Endothelial cell of umbilical vein (primary cell): Measurements from ENCODE around the gene SSH2. TPM values are rescaled to one million over a fixed set of nuclear protein-coding genes. Genes with fewer than 3 reads are reported as not detected.

ENCODE experiments used
- BruUV-seq: library from RNA; stranded (reverse); fragments of 400-500 nt; replicated peaks from 2 replicates; lab custom pipeline; 2021; lab: Mats Ljungman, UMichigan
- CTCF ChIA-PET: fragments of 300-600, 350-600 bp; sonication (Branson Sonifier 250); formaldehyde crosslinking; loops from one replicate; lab custom pipeline; 2021; ENCODE audit warnings: antibody characterized with exemption, inconsistent platforms; lab: Charles Lee
- POLR2A ChIA-PET: fragments of 300-600, 350-600 bp; sonication (Branson Sonifier 250); formaldehyde crosslinking; loops from one replicate; lab custom pipeline; 2021; ENCODE audit warnings: antibody characterized with exemption, inconsistent platforms; lab: Charles Lee
- DNase-seq: peaks from one replicate; pipeline ENCODE4 v3.0.0-alpha.2; 2011; ENCODE audit warnings: low read depth, low spot score
- FAIRE-seq: peaks from 2 replicates; lab custom pipeline; 2011; peaks lifted over from hg19 to GRCh38; lab: Jason Lieb, UNC
- H2AFZ ChIP-seq: 2 replicates; pipeline ENCODE4 v1.6.0; 2012; ENCODE audit warnings: low read depth, low read length, control low read depth, inconsistent platforms
- H3K27ac ChIP-seq: 2 replicates; pipeline ENCODE4 v1.5.1; 2011; ENCODE audit warnings: low read depth, mild to moderate bottlenecking, control low read depth, low read length, moderate library complexity; ENCODE audit not compliant: insufficient read depth
- H3K27me3 ChIP-seq, 2 experiments: 2 replicates each; pipeline versions ENCODE4 v1.6.0 to v1.6.1; 2011; ENCODE audit warnings: low read length in 2 of 2, mixed read lengths in 1 of 2; ENCODE audit not compliant: control insufficient read depth in 2 of 2, insufficient read depth in 2 of 2
- H3K36me3 ChIP-seq, 2 experiments: 2 replicates in 1 of 2; 3 replicates in 1 of 2; pipeline ENCODE4 v1.5.1; 2011; ENCODE audit warnings: low read length in 2 of 2, mild to moderate bottlenecking in 1 of 2, moderate library complexity in 1 of 2; ENCODE audit not compliant: control insufficient read depth in 2 of 2, insufficient read depth in 2 of 2; ENCODE audit errors: extremely low read depth in 1 of 2
- H3K4me1 ChIP-seq: 3 replicates; pipeline ENCODE4 v1.5.1; 2011; ENCODE audit warnings: mild to moderate bottlenecking, low read length; ENCODE audit not compliant: control insufficient read depth, insufficient read depth; ENCODE audit errors: extremely low read depth
- H3K4me2 ChIP-seq: 2 replicates; pipeline ENCODE4 v1.6.1; 2011; ENCODE audit warnings: low read length, control low read depth, mixed read lengths; ENCODE audit not compliant: insufficient read depth
- H3K4me3 ChIP-seq, 3 experiments: fragments of 200-600 bp in 1 of 3; sonication (generic), shearing (Covaris generic) in 1 of 3; replicated peaks in 1 of 3; 2 replicates each; pipeline ENCODE4 v1.5.1; 2011 to 2016; ENCODE audit warnings: control low read depth in 3 of 3, low read length in 3 of 3, mild to moderate bottlenecking in 2 of 3, inconsistent platforms in 1 of 3, low read depth in 1 of 3, moderate library complexity in 1 of 3; ENCODE audit not compliant: insufficient read depth in 1 of 3
- H3K79me2 ChIP-seq: 2 replicates; pipeline ENCODE4 v1.6.0; 2012; ENCODE audit warnings: low read length, inconsistent platforms; ENCODE audit not compliant: control insufficient read depth, insufficient read depth
- H3K9ac ChIP-seq: replicated peaks from 2 replicates; pipeline ENCODE3; 2011; ENCODE audit warnings: low read length, control low read depth; ENCODE audit not compliant: insufficient read depth; ENCODE audit errors: extremely low read depth
- H3K9me1 ChIP-seq: replicated peaks from 3 replicates; pipeline ENCODE4 v1.6.0; 2011; ENCODE audit warnings: mild to moderate bottlenecking, low read length; ENCODE audit not compliant: control insufficient read depth, insufficient read depth; ENCODE audit errors: extremely low read depth
- H3K9me3 ChIP-seq: replicated peaks from 2 replicates; pipeline ENCODE4 v1.5.1; 2012; ENCODE audit warnings: low read length, inconsistent platforms; ENCODE audit not compliant: control insufficient read depth, insufficient read depth
- H4K20me1 ChIP-seq: replicated peaks from 2 replicates; pipeline ENCODE3; 2011; ENCODE audit warnings: mild to moderate bottlenecking, low read length; ENCODE audit not compliant: control insufficient read depth, insufficient read depth; ENCODE audit errors: extremely low read depth
- CTCF ChIP-seq, 2 donors: IDR thresholded peaks; 1 replicate in 1 of 2; 2 replicates in 1 of 2; pipeline ENCODE4 v1.5.1; 2011; ENCODE audit warnings: low read length in 2 of 2, mild to moderate bottlenecking in 2 of 2, moderate library complexity in 2 of 2, control low read depth in 1 of 2, inconsistent platforms in 1 of 2, low read depth in 1 of 2; ENCODE audit not compliant: insufficient read depth in 1 of 2; ENCODE audit errors: extremely low read depth in 1 of 2
- EZH2 ChIP-seq: IDR thresholded peaks from 2 replicates; pipeline ENCODE4 v1.6.1; 2012; ENCODE audit warnings: borderline replicate concordance, low read depth, mild to moderate bottlenecking, moderate library complexity, low read length, inconsistent platforms; ENCODE audit not compliant: severe bottlenecking
- FOS ChIP-seq: IDR thresholded peaks from 2 replicates; pipeline ENCODE4 v1.6.1; 2011; ENCODE audit warnings: mild to moderate bottlenecking, low read length, moderate library complexity, borderline replicate concordance; ENCODE audit not compliant: insufficient read depth
- GATA2 ChIP-seq: IDR thresholded peaks from 2 replicates; pipeline ENCODE4 v1.7.0; 2011; ENCODE audit warnings: low read depth, mild to moderate bottlenecking, moderate library complexity, mixed read lengths, low read length; ENCODE audit not compliant: insufficient read length, insufficient read depth
- JUN ChIP-seq: IDR thresholded peaks from 2 replicates; pipeline ENCODE4 v1.6.1; 2011; ENCODE audit warnings: borderline replicate concordance, low read depth; ENCODE audit not compliant: insufficient read length, insufficient read depth
- MAX ChIP-seq: IDR thresholded peaks from 2 replicates; pipeline ENCODE4 v1.6.1; 2011; ENCODE audit not compliant: insufficient read depth, insufficient read length
- MYC ChIP-seq: IDR thresholded peaks from one replicate; pipeline ENCODE4 v1.6.1; 2011; ENCODE audit warnings: mild to moderate bottlenecking, low read depth, low read length
- POLR2A ChIP-seq: IDR thresholded peaks from 2 replicates; pipeline ENCODE4 v1.6.1; 2012; ENCODE audit warnings: low read depth, mild to moderate bottlenecking, control low read depth, low read length
- POLR2AphosphoS5 ChIP-seq: IDR thresholded peaks from 2 replicates; pipeline ENCODE4 v1.6.1; 2012; ENCODE audit warnings: low read depth, mild to moderate bottlenecking, control low read depth, low read length, moderate library complexity; ENCODE audit not compliant: insufficient read depth
- dilution Hi-C: fragments of 300-500 bp; cut with MboI; formaldehyde crosslinking; loops from one replicate; pipeline ENCODE4 v1.15.0; 2019; ENCODE audit warnings: low sequenced_read_pairs; ENCODE audit not compliant: extremely low pct_ligation_motif_present
- intact Hi-C: fragments of 100-400 bp; cut with micrococcal nuclease; formaldehyde crosslinking; loops from one replicate; pipeline ENCODE4 v1.10.0; 2022
- polyA plus RNA-seq, 4 experiments: library from polyadenylated mRNA; depleted of rRNA in 3 of 4; stranded (reverse) in 3 of 4; unstranded in 1 of 4; fragments of >200 nt; gene quantifications; 2 replicates each; pipeline versions ENCODE4 v1.2.1 to v1.2.3, GENCODE V29; 2011 to 2012; ENCODE audit warnings: missing spikeins in 1 of 4
- total RNA-seq: library from RNA; stranded (reverse); gene quantifications from 2 replicates; pipeline ENCODE4 v1.2.3, GENCODE V29; 2021

The SSH2 gene
- total and polyA plus RNA-seq, 2 donors (not counting 3 experiments of a cell fraction or from before 2014, with no cell fraction given) = 24.6 to 60.9 TPM

DNA sequence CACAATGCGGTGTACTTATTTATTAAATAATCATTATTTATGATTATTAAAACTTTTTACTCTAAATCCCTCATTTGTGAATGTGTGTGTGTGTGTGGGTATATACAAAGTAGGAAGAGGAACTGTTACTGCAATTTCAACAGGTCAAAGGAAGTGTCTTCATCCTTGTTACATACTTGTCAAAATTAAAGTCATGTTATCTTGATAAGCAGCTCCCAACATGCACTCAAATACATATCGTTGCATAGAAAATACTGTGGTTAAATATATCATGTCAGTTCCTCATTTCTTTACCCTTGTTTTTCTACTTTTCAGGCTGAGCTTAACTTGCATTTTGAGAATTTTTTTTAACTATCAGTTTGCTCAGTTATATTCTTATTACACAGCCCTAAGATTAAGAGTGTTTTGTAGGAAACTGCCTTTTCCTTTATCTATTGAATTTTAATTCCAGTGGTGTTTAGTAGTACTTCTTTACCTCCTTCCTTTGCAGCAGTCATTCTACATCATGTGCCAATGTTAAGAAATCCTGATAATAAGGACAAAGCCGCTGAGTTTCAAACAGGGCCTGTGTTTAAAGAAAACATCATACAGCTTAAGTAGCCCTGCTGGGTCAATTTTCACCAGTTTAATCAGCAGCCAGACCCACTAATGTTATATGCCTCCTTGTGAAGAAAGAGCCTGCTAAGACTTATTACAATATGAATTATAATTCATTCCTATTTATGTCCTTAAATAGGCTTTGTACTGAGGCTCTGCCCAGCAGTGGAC is 18.6 kb upstream of the SSH2 start:
- no peaks in the 10 kb centered on the region for H3K27me3 ChIP-seq
- H3K79me2 ChIP-seq = no peaks in the 10 kb centered on the region
- TF ChIP-seq MYC (no peak), POLR2AphosphoS5 (no peak), GATA2 (no peak), POLR2A (no peak), JUN (no peak), CTCF (IDR thresholded peaks at IDR 0.05; ENCODE audit: extremely low read depth in 1 of 2, insufficient read depth in 1 of 2, low read depth in 1 of 2, low read length in 2 of 2) (no peak), EZH2 (no peak), FOS (no peak), MAX (no peak)
- no peak overlapping the region for H3K27ac ChIP-seq
- no peaks in the 10 kb centered on the region for H3K4me1 ChIP-seq
- BruUV-seq = no TSS peak
- FAIRE-seq (no peak), DNase-seq (no peak)
- no peak overlapping the region for H3K4me3 ChIP-seq
- no peaks in the 10 kb centered on the region for H3K9me3 ChIP-seq
- H3K4me2 ChIP-seq = no peak overlapping the region
- intact Hi-C loops = no loop called here
- no peaks in the 10 kb centered on the region for H3K9me1 ChIP-seq
- no peak overlapping the region for H3K9ac ChIP-seq
- no peaks in the 10 kb centered on the region for H3K36me3 ChIP-seq
- POLR2A ChIA-PET = no interaction called here
- no peak overlapping the region for H2AFZ ChIP-seq
- H4K20me1 ChIP-seq = no peaks in the 10 kb centered on the region
- CTCF ChIA-PET = interaction anchor here (1.0 to 1.3 kb wide), 4 partner anchors 17 to 144 kb away, joined by 3 to 6 read pairs (median 4); no protein-coding TSS in a partner anchor
- dilution Hi-C loops = no loop called here
